MM.1S (cell line): Measurements from ENCODE around the gene PSEN1.
A peak's percentile ranks its signal among the peaks of the same experiment; 100 is the strongest.

ENCODE experiments used
- DNase-seq: peaks from one replicate; pipeline ENCODE4 v3.0.0-alpha.2; 2015
- H2AFZ ChIP-seq: fragments of 300-600 bp; sonication (generic); 2 replicates; pipeline ENCODE4 v1.6.0; 2016; ENCODE audit warnings: antibody characterized with exemption, low read length
- H3F3A ChIP-seq: fragments of 300-600 bp; sonication (generic); 2 replicates; pipeline ENCODE4 v1.6.1; 2016; ENCODE audit warnings: mild to moderate bottlenecking, antibody characterized with exemption, low read length, moderate library complexity, mixed read lengths; ENCODE audit not compliant: insufficient read depth
- H3K27ac ChIP-seq: fragments of 300-600 bp; sonication (generic); 2 replicates; pipeline ENCODE4 v1.5.1; 2016; ENCODE audit warnings: mild to moderate bottlenecking, low read length
- H3K27me3 ChIP-seq: fragments of 300-600 bp; sonication (generic); replicated peaks from 2 replicates; pipeline ENCODE4 v1.6.0; 2016; ENCODE audit warnings: low read length; ENCODE audit not compliant: insufficient read depth
- H3K36me3 ChIP-seq: fragments of 300-600 bp; sonication (generic); replicated peaks from 2 replicates; pipeline ENCODE4 v1.6.1; 2016; ENCODE audit warnings: mild to moderate bottlenecking, low read length, mixed read lengths; ENCODE audit not compliant: insufficient read depth
- H3K4me1 ChIP-seq: fragments of 300-600 bp; sonication (generic); 2 replicates; pipeline ENCODE4 v1.6.1; 2016; ENCODE audit warnings: low read length, mixed read lengths
- H3K4me2 ChIP-seq: fragments of 300-600 bp; sonication (generic); 2 replicates; pipeline ENCODE4 v1.6.0; 2016; ENCODE audit warnings: low read depth, low read length
- H3K4me3 ChIP-seq: fragments of 300-600 bp; sonication (generic); 2 replicates; pipeline ENCODE4 v1.5.1; 2016; ENCODE audit warnings: low read length, mixed read lengths
- H3K79me2 ChIP-seq: fragments of 300-600 bp; sonication (generic); 2 replicates; pipeline ENCODE4 v1.6.1; 2016; ENCODE audit warnings: mixed run types, low read length, mixed read lengths
- H3K9ac ChIP-seq: fragments of 300-600 bp; sonication (generic); 2 replicates; pipeline ENCODE4 v1.6.1; 2016; ENCODE audit warnings: low read length, mixed read lengths
- H3K9me2 ChIP-seq: fragments of 300-600 bp; sonication (generic); replicated peaks from 2 replicates; pipeline ENCODE4 v1.6.1; 2016; ENCODE audit warnings: mild to moderate bottlenecking, low read length, mixed read lengths; ENCODE audit not compliant: insufficient read depth
- H3K9me3 ChIP-seq: fragments of 300-600 bp; sonication (generic); replicated peaks from 2 replicates; pipeline ENCODE4 v1.6.1; 2016; ENCODE audit warnings: mild to moderate bottlenecking, low read length, mixed read lengths; ENCODE audit not compliant: insufficient read depth
- H4K20me1 ChIP-seq: fragments of 300-600 bp; sonication (generic); 2 replicates; pipeline ENCODE4 v1.6.1; 2016; ENCODE audit warnings: mild to moderate bottlenecking, low read length, moderate library complexity, mixed read lengths; ENCODE audit not compliant: insufficient read depth
- CTCF ChIP-seq: fragments of 300-600 bp; sonication (generic); IDR thresholded peaks from 2 replicates; pipeline ENCODE4 v1.5.1; 2016; ENCODE audit warnings: antibody characterized with exemption, low read length, mixed read lengths
- EZH2 ChIP-seq: fragments of 300-600 bp; sonication (generic); optimal IDR thresholded peaks from 2 replicates; pipeline ENCODE3; 2017; ENCODE audit warnings: low read depth, mild to moderate bottlenecking, antibody characterized with exemption, low read length, mixed read lengths
- EZH2phosphoT487 ChIP-seq: fragments of 300-600 bp; sonication (generic); IDR thresholded peaks from 2 replicates; pipeline ENCODE4 v1.6.1; 2018; ENCODE audit warnings: antibody characterized with exemption, low read length

Gene PSEN1

GRCh38 chr14:73172500-73172899 is 36.2 kb downstream of the PSEN1 start:
- no peaks in the 10 kb centered on the region for H3K4me1 ChIP-seq
- no peak overlapping the region for H3K27ac ChIP-seq
- no peak for DNase-seq
- TF ChIP-seq EZH2phosphoT487 = no peak
- no peak for TF ChIP-seq CTCF
- no peak for TF ChIP-seq EZH2
- H3K79me2 ChIP-seq = no peaks in the 10 kb centered on the region
- H3K27me3 ChIP-seq = no peaks in the 10 kb centered on the region
- no peaks in the 10 kb centered on the region for H3K9me3 ChIP-seq
- no peaks in the 10 kb centered on the region for H3K36me3 ChIP-seq
- no peaks in the 10 kb centered on the region for H3F3A ChIP-seq
- no peak overlapping the region for H2AFZ ChIP-seq
- no peak overlapping the region for H3K4me3 ChIP-seq
- no peak overlapping the region for H3K4me2 ChIP-seq
- no peaks in the 10 kb centered on the region for H3K9me2 ChIP-seq
- no peak overlapping the region for H3K9ac ChIP-seq
- H4K20me1 ChIP-seq = no peaks in the 10 kb centered on the region

- no peaks in the 10 kb centered on the region for H3K9me2 ChIP-seq
- TF ChIP-seq CTCF (peak; percentile 28), EZH2phosphoT487 (no peak), EZH2 (no peak)
- H3K27me3 ChIP-seq = no peaks in the 10 kb centered on the region
- no peaks in the 10 kb centered on the region for H3K4me1 ChIP-seq
- no peak overlapping the region for H3K4me3 ChIP-seq
- peak; percentile 12 for DNase-seq
- H3K9me3 ChIP-seq = no peaks in the 10 kb centered on the region
- H2AFZ ChIP-seq = no peak overlapping the region
- no peak overlapping the region for H3K27ac ChIP-seq
- H3K36me3 ChIP-seq = no peaks in the 10 kb centered on the region
- no peaks in the 10 kb centered on the region for H4K20me1 ChIP-seq
- H3F3A ChIP-seq = no peaks in the 10 kb centered on the region
- no peak overlapping the region for H3K4me2 ChIP-seq
- H3K9ac ChIP-seq = no peak overlapping the region
- H3K79me2 ChIP-seq = no peaks in the 10 kb centered on the region
Observed at GRCh38 chr14:73173092-73173735, 36.9 kb downstream of the PSEN1 start.

GRCh38 chr14:73176685-73177084 is 40.4 kb downstream of the PSEN1 start:
- H3K9ac ChIP-seq = no peak overlapping the region
- H3K27ac ChIP-seq = no peak overlapping the region
- H3K36me3 ChIP-seq = no peaks in the 10 kb centered on the region
- H3K4me1 ChIP-seq = no peaks in the 10 kb centered on the region
- no peaks in the 10 kb centered on the region for H3F3A ChIP-seq
- no peaks in the 10 kb centered on the region for H4K20me1 ChIP-seq
- TF ChIP-seq CTCF (no peak), EZH2phosphoT487 (no peak), EZH2 (no peak)
- H3K9me2 ChIP-seq = no peaks in the 10 kb centered on the region
- no peak overlapping the region for H3K4me3 ChIP-seq
- no peak overlapping the region for H2AFZ ChIP-seq
- no peaks in the 10 kb centered on the region for H3K27me3 ChIP-seq
- DNase-seq = no peak
- no peak overlapping the region for H3K4me2 ChIP-seq
- no peaks in the 10 kb centered on the region for H3K9me3 ChIP-seq
- H3K79me2 ChIP-seq = no peaks in the 10 kb centered on the region
